AG08396 (cell line): ENCODE data around the gene SYNJ1.
A peak's percentile ranks its signal among the peaks of the same experiment; 100 is the strongest.
"Not testable (repeated sequence)": the region's sequence is repeated elsewhere in the genome, so short reads cannot be mapped to it uniquely, and the experiment has no call there.

Experiments
- DNase-seq: peaks from one replicate; pipeline ENCODE4 v3.0.0; 2012; ENCODE audit warnings: low spot score, mixed read lengths

The SYNJ1 gene

GRCh38 chr21:32736083-32736482, 8.3 kb upstream of the SYNJ1 start:
- not testable (repeated sequence) for DNase-seq

- no peak for DNase-seq
Measured at GRCh38 chr21:32735524-32735923, 7.7 kb upstream of the SYNJ1 start.

GRCh38 chr21:32733990-32734613, 6.3 kb upstream of the SYNJ1 start:
- no peak for DNase-seq

- DNase-seq: no peak
Measured at GRCh38 chr21:32733356-32733755, 5.5 kb upstream of the SYNJ1 start.

GRCh38 chr21:32732544-32732943, 4.7 kb upstream of the SYNJ1 start:
- DNase-seq: no peak

GRCh38 chr21:32728848-32729247, 1.0 kb upstream of the SYNJ1 start:
- DNase-seq: no peak

- no peak for DNase-seq
Measured at GRCh38 chr21:32728456-32728839, 635 bp upstream of the SYNJ1 start.

GRCh38 chr21:32726839-32727686, 750 bp downstream of the SYNJ1 start:
- peak; percentile 47 for DNase-seq

GRCh38 chr21:32719085-32719484, 8.7 kb downstream of the SYNJ1 start:
- no peak for DNase-seq

GRCh38 chr21:32717851-32718316, 9.9 kb downstream of the SYNJ1 start:
- no peak for DNase-seq

GRCh38 chr21:32716486-32716885, 11.3 kb downstream of the SYNJ1 start:
- no peak for DNase-seq

GRCh38 chr21:32713726-32714125, 14.1 kb downstream of the SYNJ1 start:
- DNase-seq: no peak

- no peak for DNase-seq
Measured at GRCh38 chr21:32712641-32713040, 15.2 kb downstream of the SYNJ1 start.

- no peak for DNase-seq
Measured at GRCh38 chr21:32712043-32712442, 15.8 kb downstream of the SYNJ1 start.

GRCh38 chr21:32710987-32711386, 16.8 kb downstream of the SYNJ1 start:
- DNase-seq: no peak

- DNase-seq: no peak
Measured at GRCh38 chr21:32710069-32710784, 17.6 kb downstream of the SYNJ1 start.

GRCh38 chr21:32708069-32708468, 19.7 kb downstream of the SYNJ1 start:
- no peak for DNase-seq

GRCh38 chr21:32705901-32706300, 21.9 kb downstream of the SYNJ1 start:
- DNase-seq: no peak

- peak; percentile 28 for DNase-seq
Measured at GRCh38 chr21:32705139-32705538, 22.7 kb downstream of the SYNJ1 start.

GRCh38 chr21:32702702-32703101, 25.1 kb downstream of the SYNJ1 start:
- DNase-seq: peak; percentile 13

GRCh38 chr21:32698971-32699693, 28.7 kb downstream of the SYNJ1 start:
- DNase-seq: no peak

- DNase-seq: no peak
Measured at GRCh38 chr21:32698286-32698685, 29.5 kb downstream of the SYNJ1 start.
